Ishikawa (cell line): ENCODE results near the gene CCDC15.

Experiments used
- CEBPB ChIP-seq: IDR thresholded peaks from 2 replicates; pipeline ENCODE4 v1.6.1; 2012
- CREB1 ChIP-seq: IDR thresholded peaks from 2 replicates; pipeline ENCODE4 v1.6.1; 2012; ENCODE audit warnings: low read depth
- EGR1 ChIP-seq: IDR thresholded peaks from 2 replicates; pipeline ENCODE4 v1.6.1; 2012
- EP300 ChIP-seq: IDR thresholded peaks from 2 replicates; pipeline ENCODE4 v1.6.1; 2012; ENCODE audit warnings: borderline replicate concordance
- FOXM1 ChIP-seq: IDR thresholded peaks from 2 replicates; pipeline ENCODE4 v1.6.1; 2012; ENCODE audit warnings: low read depth, borderline replicate concordance
- MAX ChIP-seq: IDR thresholded peaks from 2 replicates; pipeline ENCODE4 v1.6.1; 2012
- NFIC ChIP-seq: IDR thresholded peaks from 2 replicates; pipeline ENCODE4 v1.6.1; 2012
- RAD21 ChIP-seq: IDR thresholded peaks from 2 replicates; pipeline ENCODE4 v1.6.1; 2012; ENCODE audit warnings: low read depth
- REST ChIP-seq: IDR thresholded peaks from 2 replicates; pipeline ENCODE4 v1.6.1; 2012; ENCODE audit warnings: low read depth, mild to moderate bottlenecking
- TAF1 ChIP-seq: IDR thresholded peaks from 2 replicates; pipeline ENCODE4 v1.6.1; 2012; ENCODE audit warnings: low read depth, mild to moderate bottlenecking
- TCF12 ChIP-seq: IDR thresholded peaks from 2 replicates; pipeline ENCODE4 v1.6.1; 2012; ENCODE audit warnings: low read depth
- TEAD4 ChIP-seq: IDR thresholded peaks from 2 replicates; pipeline ENCODE4 v1.6.1; 2012
- USF1 ChIP-seq: IDR thresholded peaks from 2 replicates; pipeline ENCODE4 v1.6.1; 2012
- YY1 ChIP-seq: IDR thresholded peaks from 2 replicates; pipeline ENCODE4 v1.6.1; 2012; ENCODE audit warnings: low read depth
- ZBTB7A ChIP-seq: IDR thresholded peaks from 2 replicates; pipeline ENCODE4 v1.6.1; 2012; ENCODE audit warnings: low read depth

Gene CCDC15

DNA sequence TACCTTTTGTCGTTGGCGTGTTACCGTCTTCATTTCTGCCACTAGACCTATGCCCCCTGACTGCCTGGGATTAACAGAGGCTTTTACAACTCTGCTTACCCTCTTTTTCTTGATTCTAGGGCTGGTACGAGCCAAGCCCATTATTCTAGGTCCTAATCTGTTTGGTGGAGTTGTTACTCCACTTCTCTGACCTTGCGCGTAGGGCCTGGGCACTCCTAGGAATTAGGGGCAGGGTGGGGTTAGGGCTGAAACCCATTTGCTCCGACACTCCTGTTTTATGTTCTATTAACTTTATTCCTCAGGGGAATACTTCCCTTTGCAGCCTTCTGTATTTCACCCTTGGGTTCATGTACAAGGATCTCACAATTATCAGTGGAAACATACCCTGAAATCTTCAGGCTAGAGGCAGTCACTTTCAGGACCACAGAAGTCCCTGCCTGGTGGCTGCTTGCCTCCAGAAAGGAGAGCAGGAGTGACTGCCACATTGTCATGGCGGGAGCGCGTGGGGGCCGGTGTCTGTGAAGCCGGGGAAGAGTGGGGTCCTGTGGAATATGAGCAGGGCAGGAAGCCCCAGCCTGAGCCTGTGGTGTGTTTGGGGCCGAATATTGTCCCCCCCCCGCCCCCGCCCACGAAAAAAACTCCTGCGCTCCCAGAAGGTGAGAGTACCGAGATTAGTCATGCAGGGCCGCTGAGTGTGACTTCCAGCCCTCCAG, 108.4 kb downstream of the CCDC15 start:
- no peak for TF ChIP-seq USF1
- no peak for TF ChIP-seq CREB1
- no peak for TF ChIP-seq MAX
- TF ChIP-seq RAD21: no peak
- TF ChIP-seq EGR1: no peak
- no peak for TF ChIP-seq TEAD4
- no peak for TF ChIP-seq CEBPB
- no peak for TF ChIP-seq EP300
- TF ChIP-seq TAF1: no peak
- no peak for TF ChIP-seq TCF12
- no peak for TF ChIP-seq FOXM1
- no peak for TF ChIP-seq ZBTB7A
- TF ChIP-seq NFIC: no peak
- TF ChIP-seq REST: no peak
- TF ChIP-seq YY1: no peak

DNA sequence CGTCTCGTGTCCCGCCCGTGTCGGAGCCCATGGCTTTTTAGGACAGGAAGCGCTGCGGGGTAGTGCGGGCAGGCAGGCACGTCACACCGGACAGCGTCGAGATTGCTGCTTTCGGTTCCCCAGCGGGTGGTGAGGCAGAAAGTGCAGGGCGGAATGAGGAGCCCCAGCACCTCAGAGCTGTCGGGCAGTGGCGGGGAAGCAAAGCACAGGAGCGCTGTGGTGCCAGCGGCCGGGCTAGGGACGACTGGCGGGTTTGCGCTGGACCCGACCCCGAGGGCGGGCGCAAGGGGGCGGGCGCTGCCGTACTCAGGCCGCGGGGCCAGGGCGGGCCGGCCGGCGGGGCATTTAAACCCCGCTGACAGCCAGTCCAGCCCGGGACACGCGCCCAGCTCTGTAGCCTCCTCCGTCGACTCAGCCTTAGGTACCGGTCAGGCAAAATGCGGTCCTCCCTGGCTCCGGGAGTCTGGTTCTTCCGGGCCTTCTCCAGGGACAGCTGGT, 109.0 kb downstream of the CCDC15 start, which contains the start of gene SLC37A2:
SLC37A2 (plus strand) TSS at position 375 of the 498 bp plus-strand sequence; CDS start at position 438, 63 bp downstream.
- TF ChIP-seq RAD21 (0 out of 2 replicates have a peak, but pooled peaks have one; percentile 10), CREB1 (no peak), NFIC (no peak), ZBTB7A (no peak), USF1 (no peak), REST (no peak), MAX (no peak)

DNA sequence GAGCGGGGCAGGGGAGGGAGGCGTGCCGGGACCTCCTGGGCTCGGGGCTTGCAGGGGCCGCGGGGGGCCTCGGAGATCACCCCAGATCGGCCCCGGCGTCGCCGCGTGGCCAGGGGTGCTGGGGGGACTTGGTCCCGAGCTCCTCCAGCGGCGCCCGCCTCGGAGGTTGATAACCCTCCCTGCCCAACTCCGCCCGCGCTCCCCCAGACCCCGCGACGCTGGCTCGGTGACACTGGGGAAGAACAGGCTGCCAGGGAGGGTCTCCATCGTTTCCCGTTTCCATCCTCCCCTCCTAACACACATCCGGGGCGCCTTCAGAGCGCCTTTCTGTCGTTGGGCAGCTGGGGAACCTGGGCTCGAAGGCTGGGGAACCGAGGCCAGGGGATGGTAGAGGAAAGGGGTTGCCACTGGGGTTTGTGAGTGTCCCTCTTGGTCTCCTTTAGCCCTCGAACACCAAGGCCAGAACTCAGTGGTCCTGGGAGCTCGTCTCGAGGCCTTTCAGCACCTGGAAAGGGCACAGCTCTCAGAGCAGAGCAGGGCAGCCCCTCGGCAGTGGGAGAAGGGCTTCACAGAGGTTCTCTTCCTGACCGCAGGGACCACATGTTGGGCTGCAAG, 109.5 kb downstream of the CCDC15 start:
- TF ChIP-seq YY1 (no peak), MAX (no peak), NFIC (no peak), FOXM1 (no peak), EP300 (no peak), TEAD4 (no peak), CEBPB (no peak), TCF12 (no peak), RAD21 (no peak), TAF1 (no peak), CREB1 (no peak), REST (no peak), EGR1 (no peak), ZBTB7A (no peak), USF1 (no peak)
